T-helper 2 cell treated with Interferon-gamma antibody and Interleukin-4, amounts not matched to agents 100 ng/mL and 5 ng/mL, for 36 hours (primary cell): Measurements from ENCODE around the gene CRYAB. TPM values are rescaled to one million over a fixed set of nuclear protein-coding genes. Genes with fewer than 3 reads are reported as not detected.

Experiments used
- intact Hi-C: fragments of 100-400 bp; cut with micrococcal nuclease; formaldehyde crosslinking; loops from one replicate; pipeline ENCODE4 v1.15.1; 2023
- total RNA-seq: library from RNA; stranded (reverse); gene quantifications from 2 replicates; pipeline ENCODE4 v1.2.3, GENCODE V29; 2022

CRYAB gene
- total RNA-seq, 1 donor from 2014 or later: not detected

DNA sequence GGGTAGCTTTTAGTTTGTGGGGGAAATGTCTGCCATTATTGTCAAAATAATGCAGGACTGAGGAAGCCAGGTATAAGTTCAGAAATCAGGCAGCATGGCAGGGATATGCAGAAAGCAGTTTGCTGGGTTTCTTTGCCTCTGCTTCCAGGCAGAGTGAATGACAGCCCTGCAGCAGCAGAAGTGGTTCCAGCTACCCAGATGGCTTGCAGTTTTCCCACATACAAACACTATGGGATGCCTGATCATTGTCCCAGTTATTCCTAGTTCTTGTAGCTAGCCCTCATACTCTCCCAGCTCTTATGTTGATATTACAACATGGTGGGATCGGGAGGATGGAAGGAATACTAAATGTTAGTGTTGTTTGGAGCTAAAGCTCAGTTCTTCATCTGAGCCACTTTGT is 22.7 kb upstream of the CRYAB start:
- intact Hi-C loops: loop anchor here (5.0 kb wide), 1 partner anchor 243 kb away; the partner anchor contains the start of gene BCO2

DNA sequence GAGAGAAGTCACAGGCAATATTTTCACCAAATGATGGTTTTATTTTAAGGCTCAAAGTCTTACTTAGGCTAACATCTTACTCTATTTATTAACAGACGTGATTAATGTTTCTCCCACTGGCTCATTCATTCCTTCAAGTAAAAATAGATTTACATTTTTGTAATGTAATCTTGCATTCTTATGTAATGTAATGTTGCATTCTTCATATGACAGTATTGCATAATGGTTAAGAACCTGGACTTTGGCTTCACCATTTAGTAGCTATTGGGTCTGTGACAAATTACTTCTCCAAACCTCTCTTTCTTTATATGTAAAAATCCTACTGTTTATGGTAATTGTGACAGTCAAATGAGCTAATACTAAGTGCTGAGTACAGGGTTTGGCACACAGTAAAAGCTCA is 22.3 kb upstream of the CRYAB start:
- intact Hi-C loops: loop anchor here (5.0 kb wide), 1 partner anchor 243 kb away; the partner anchor contains the start of gene BCO2

DNA sequence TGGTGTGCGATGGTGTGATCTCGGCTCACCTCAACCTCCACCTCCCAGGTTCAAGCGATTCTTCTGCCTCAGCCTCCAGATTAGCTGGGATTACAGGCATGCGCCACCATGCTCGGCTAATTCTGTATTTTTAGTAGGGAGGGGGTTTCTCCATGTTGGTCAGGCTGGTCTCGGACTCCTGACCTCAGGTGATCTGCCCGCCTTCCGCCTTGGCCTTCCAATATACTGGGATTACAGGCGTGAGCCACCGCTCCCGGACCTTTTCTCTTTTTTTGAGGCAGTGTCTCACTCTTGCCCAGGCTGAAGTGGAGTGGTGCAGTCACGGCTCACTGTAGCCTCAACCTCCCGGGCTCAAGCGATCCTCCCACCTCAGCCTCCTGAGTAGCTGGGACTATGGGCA is 21.6 kb upstream of the CRYAB start:
- intact Hi-C loops: loop anchor here (5.0 kb wide), 1 partner anchor 244 kb away; the partner anchor contains the start of gene BCO2

DNA sequence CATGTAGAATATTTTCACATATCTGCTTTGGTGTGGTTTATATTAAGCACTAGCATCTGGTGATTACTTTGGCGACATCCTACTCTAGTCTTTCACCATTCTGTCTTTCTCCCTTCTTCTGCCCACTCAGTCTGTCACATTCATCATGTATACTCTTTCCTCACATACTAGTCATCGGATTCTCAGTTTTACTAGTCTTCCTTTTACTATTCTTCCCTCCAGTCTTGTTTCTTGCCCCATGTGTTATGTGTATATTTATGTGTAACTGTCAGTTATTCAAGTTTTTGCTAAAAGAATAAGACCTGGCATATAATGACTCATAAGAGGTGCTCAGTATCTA is 21.0 kb upstream of the CRYAB start:
- intact Hi-C loops: loop anchor here (5.0 kb wide), 1 partner anchor 245 kb away; the partner anchor contains the start of gene BCO2

DNA sequence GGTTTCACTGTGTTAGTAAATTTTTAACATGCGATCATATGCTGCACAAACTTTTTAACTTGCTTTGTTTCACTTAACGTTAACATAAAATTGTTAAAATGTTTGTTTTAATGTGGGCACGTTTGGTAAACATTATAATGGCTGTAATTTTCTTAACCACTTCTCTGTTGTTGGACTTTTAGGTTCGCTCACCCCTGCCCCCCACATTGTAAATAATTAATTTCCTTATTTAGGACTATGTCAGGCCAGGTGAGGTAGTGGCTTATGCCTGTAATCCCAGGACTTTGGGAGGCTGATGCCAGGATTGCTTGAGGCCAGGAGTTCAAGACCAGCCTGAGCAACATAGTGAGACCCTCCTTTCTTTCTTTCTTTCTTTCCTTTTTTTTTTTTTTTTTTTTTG is 18.9 kb upstream of the CRYAB start:
- intact Hi-C loops: loop anchor here (5.0 kb wide), 1 partner anchor 247 kb away; the partner anchor contains the start of gene BCO2

DNA sequence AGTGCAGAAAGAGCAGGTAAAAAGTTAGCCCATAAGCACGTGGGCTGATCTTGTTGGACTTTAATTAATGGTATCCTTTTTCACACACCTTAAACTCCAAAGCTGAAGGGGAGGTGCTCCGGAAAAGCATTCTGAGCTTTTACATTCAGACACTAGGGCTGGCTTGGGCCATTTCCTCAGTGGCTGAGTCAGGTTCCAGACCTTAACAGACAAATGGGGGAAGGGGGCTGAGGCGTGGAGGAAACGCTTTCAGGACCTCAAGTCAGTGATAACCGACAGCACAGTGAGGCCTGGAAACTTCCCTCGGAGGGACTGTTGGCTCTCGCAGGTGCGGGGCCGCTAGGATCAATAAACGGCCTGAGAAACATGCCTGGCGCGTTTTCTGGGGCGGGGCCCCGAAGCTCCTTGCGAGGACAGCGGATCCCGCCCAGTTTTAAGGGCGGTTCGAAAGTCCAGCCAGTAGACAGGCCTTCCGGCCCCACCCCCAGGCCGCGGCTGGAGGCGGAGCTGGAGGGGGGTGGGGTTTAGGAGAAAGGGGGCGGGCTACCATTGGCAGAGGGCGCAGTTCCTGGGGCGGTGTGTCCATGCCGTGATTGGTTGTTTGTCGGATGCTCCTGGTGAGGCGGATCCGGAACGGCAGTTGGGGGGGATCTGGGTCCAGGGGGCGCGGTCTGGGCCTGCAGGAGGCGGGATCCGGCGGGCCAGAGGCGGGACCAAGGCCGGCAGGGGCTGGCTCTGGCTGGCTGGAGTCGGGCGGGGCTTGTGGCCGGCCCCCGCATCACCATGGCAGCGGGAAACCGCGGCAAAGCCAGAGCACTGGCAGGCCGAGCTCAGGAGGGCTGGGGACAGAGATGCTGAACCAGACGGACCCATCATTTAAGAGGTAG is 15.2 kb upstream of the CRYAB start:
- intact Hi-C loops: loop anchor here (1.0 to 5.0 kb wide), 9 partner anchors 47 to 324 kb away; partner anchors contain the start of genes ALG9, CFAP68, DLAT and FDXACB1

DNA sequence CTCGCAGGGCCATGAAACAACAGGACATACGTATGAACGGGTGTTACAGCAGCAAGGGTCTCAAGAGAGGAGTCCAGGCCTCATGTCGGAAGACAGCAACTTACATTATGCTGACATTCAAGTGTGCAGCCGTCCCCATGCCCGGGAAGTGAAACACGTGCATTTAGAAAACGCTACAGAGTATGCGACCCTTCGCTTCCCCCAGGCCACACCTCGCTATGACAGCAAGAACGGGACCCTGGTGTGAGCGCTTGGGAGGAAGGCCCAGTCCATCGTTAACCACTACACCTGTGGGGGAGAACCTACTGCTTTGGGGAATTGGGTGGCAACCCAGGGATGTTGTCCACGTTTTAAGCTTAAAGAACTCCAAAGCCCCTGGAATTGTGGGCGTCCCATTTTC is 14.4 kb upstream of the CRYAB start:
- intact Hi-C loops: loop anchor here (1.0 to 5.0 kb wide), 5 partner anchors 55 to 324 kb away; partner anchors contain the start of genes ALG9, PPP2R1B, PTS and SDHD

DNA sequence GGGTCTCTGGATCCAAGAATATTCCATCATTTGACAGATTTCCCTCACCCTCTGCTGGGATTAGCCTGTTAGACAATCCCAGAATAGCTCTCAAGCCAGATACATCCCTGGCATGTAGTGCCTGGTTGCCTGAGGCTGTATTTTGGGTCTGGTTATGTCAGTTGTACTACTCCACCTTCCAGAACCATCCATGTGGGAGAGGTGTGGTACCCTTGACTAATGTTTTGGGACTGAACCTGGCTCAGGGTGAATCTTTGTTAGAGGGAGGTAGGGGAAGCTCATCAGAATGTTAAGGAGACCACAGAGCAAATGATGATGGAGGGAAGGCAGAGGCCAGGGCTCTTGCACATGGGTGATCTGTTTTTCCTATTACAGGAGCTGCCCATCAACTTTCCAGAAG is 12.4 kb upstream of the CRYAB start:
- intact Hi-C loops: no loop called here

DNA sequence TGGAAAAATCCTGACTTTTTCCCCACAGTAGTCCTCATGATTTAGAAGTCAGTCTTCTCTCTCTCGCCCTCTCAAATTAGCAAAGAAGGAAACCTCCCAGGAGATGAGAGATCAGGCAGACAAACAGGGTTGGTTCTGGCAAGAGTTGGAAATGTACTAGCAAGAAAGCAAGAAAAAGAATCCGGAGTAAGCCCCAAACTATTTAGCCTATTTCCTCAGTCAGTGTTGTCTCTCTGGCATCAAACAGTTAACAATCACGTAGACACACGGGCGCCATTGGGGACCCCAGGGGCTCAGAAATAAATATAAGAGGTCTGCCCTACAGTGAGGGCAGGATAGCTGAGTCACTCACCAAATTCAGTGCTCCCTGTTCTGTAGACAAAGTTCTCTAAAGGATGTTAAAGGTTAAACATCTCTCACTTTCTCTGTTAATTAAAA is 11.8 kb upstream of the CRYAB start:
- intact Hi-C loops: no loop called here

DNA sequence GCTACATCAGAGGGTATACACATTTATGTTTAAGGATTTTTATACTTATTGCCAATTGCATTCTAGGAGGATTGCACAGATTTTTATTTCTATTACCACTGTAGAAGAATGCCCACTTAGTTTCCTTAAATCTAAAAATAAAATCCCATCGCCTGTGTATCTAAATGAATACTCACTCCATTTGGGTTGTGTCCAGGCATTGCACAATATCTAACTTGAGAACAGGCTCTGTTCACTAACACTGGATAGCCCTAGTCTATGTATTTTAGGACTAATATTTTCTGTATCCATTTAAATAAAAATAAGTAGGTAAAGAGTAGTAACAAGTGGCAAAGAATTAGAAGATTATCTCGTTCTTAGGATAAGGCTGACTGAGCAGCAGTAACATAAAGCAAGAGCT is 11.2 kb upstream of the CRYAB start:
- intact Hi-C loops: no loop called here

DNA sequence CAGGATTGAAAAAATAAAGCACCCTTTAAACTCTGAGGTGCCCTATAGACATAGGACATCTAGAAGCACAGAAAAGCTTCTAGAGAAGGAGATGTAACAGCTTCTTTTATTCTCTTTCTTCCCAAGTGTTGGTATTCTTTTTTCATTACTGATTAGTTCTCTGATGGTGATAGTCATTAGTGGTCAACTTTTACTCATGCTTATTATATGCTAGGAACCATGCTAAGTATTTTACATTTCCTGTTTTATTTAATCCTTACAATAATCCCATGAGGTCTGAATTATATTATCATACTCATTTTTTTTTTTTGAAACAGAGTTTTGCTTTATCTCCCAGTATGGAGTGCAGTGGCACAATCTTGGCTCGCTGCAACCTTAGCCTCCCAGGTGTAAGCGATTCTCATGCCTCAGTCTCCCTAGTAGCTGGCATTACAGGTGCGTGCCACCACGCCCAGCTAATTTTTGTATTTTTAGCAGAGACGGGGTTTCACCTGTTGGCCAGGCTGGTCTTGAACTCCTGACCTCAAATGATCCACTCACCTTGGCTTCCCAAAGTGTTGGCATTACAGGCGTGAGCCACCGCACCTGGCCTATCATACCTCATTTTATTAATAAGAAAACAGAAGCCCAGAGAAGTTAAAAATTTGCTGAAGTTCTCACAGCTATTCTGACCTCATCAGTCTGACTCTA is 10.1 kb upstream of the CRYAB start:
- intact Hi-C loops: no loop called here

DNA sequence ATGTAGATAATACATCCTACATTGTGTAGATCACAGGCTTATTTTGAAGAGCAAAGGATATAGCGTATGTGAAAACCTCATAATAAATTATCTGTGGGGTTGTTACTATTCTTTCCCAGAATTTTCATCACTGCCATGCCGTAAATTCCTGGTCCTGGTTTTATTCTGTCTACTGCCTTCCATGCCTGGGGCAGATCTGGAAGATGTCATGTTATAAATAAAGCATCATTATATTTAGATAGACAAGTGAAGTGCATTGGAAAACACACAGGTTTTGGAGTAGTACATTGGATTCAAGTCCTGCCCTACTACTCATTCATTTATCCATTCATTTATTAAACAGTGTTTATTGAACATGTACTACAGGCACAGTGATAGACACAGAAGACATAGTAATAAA is 9.3 kb upstream of the CRYAB start:
- intact Hi-C loops: no loop called here

DNA sequence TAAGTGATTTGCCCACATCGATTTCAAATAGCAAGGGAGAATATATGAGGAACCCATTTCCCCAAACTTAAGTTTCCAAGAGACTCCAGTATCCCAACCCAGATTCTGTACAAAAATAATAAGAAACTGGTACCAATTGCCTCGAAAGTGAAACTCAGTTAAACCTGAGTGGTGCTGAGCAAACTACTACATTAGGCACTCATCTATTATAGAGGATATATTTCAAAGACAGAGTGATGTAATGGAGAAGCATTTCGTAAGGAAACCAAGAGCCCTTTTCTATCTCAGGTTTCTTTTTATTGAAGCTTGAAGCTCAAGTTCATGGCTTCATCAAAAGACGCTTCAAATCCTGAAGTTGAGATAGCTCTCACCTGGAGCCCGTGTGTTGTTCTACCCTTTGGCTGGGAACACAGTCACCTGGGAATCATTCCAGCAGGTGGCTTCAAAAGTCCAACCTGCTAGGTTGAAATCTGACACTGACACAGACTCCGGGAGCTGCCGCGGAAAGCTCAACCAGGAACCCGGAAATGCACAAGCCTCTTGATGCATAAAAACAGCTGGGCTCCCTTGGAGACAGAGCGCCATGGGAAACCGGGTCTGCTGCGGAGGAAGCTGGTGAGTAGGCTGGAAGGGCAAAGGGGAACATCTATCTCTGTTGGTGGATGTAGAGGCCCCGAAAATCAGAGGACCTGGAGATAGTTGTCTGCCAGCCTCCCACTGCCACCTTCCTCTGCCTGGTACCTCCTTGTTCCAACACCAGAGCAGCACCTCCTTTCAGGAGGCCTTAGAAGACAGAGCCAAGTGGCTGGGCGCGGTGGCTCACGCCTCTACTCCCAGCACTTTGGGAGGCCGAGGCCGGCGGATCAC is 7.1 kb upstream of the CRYAB start, which contains the start of gene C11orf52:
Gene C11orf52 (plus strand): TSS at position 524 of the 867 bp plus-strand sequence. CDS start 60 bp downstream, at position 584.
- intact Hi-C loops: no loop called here

DNA sequence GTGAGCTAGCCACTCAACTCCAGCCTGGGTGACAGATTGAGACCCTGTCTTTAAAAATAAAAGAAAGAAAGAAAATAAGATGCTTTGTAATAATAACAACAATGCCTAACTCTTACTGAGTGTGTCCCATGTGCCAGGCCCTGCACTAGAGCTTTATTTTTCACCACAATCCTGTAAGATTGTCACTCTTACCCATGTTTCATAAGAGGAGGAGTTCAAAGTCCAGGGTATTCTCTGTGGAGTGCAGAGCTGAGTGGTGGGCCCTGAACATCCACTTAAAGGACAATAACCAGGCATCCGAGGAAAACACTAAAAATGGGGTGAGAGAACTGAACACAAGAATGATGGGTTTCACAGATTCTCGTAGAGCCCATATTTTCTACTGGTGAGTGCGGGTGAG is 6.2 kb upstream of the CRYAB start:
- intact Hi-C loops: no loop called here

DNA sequence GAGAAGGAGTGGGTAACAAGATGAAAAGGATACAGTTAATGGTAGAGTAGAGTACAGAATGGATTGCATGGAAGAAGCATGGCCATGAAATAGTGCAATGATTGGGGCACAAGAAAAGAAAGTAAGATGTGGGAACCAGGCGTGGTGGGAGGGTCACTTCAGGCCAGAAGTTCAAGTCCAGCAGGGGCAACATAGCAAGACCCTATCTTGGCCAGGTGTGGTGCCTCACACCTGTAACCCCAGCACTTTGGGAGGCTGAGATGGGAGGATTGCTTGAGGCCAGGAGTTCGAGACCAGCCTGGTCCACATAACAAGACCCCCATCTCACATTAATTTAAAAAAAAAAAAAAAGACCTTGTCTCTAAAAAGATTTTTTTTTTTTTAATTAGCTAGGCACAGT is 5.7 kb upstream of the CRYAB start:
- intact Hi-C loops: no loop called here

DNA sequence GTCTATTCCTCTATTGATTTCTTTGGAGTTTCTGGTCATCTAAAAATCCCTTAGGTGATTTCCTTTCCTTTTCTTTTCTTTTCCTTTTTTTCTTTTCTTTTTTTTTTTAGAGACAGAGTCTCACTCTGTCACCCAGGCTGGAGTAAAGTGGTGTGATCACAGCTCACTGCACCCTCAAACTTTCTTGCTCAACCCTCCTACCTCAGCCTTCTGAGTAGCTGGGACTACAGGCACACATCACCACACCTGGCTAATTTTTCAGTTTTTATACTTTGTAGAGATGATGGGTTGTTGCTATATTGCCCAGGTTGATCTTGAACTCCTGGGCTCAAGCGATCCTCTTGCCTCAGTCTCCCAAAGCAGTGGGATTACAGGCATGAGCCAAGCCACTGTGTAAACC is 5.2 kb upstream of the CRYAB start:
- intact Hi-C loops: no loop called here

DNA sequence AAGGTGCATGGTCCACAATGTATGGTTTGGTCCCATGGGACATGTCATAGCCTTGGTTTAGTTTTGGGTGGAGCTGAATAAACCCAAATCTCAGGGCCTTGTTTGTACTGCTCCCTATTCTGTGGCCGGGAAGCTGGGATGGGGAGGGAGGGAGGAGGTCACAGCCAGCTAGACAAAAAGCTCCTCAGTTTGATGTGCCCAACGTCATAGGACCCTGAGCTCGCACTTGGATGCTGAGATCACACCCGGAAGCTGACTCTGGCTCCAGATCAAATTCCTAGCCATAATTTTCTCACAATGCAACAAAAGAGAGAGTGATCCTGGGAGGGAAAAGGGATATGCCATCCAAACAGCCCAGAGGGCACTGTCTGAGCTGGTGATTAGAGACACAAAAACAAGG is 2.4 kb upstream of the CRYAB start:
- intact Hi-C loops: no loop called here

DNA sequence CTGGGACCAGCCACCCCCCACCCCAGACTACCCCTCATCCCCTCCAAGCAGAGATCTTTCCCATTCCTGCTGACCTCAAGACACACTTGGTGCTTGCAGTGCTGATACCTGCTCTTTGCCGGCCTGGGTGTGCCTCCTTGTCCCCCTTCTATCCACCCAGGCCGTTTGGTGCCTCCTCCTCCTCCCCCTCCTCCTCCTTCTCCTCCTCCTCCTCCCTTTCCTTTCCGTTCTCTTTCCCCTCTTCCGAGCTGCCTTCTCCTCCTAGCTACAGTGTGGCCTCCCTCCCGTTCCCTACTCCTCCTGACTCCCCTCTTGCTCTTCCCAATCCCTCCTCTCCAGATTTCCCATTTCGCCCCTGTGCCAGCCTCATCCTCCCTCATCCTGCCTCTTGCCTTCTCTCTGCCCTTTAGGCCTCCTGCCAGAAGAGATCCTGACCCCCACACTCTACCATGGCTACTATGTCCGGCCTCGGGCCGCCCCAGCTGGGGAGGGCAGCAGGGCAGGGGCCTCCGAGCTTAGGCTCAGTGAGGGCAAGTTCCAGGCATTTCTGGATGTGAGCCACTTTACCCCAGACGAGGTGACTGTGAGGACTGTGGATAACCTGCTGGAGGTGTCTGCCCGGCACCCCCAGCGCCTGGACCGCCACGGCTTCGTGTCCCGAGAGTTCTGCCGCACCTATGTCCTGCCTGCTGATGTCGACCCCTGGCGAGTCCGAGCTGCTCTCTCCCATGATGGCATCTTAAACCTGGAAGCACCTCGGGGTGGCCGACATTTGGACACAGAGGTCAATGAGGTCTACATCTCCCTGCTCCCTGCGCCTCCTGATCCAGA is 1.7 kb upstream of the CRYAB start:
- intact Hi-C loops: no loop called here

DNA sequence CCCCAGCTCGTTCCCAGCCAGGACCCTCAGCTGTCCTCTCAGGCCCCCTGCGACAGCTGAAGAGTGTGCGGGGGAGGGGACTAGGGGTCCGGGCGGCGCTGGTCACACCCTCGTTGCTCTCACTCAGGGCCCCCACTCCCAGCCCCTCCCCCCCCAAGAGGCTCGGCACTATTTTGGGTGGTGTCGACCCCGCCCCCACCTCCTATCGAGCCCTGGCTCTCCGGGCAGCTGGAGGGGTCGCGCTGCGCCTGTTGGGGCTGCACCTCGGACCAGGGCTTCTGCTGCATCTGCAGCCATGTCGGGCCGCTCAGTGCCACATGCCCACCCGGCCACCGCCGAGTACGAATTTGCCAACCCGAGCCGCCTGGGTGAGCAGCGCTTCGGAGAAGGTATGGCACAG is 965 bp upstream of the CRYAB start, which contains the start of gene HSPB2:
Gene HSPB2 (plus strand): TSS at position 200 of the 400 bp plus-strand sequence. CDS start 96 bp downstream, at position 296.
- intact Hi-C loops: no loop called here
